Spinal cord (tissue), 10 donors: ENCODE measurements around the gene C5orf24. TPM values are rescaled to one million over a fixed set of nuclear protein-coding genes. Genes with fewer than 3 reads are reported as not detected.
"Not testable (repeated sequence)": the region's sequence is repeated elsewhere in the genome, so short reads cannot be mapped to it uniquely, and the experiment has no call there.

Experiments
- DNase-seq, 6 donors: peaks; one replicate each; pipeline versions ENCODE4 v3.0.0 to v3.0.0-alpha.2; 2013 to 2015; ENCODE audit warnings: low spot score in 6 of 6, low read depth in 4 of 6
- H3K27ac ChIP-seq: one replicate; pipeline ENCODE4 v1.5.1; 2013; ENCODE audit warnings: low read depth, low read length, control low read depth
- H3K27me3 ChIP-seq: one replicate; pipeline ENCODE4 v1.6.1; 2013; ENCODE audit warnings: low read length; ENCODE audit not compliant: control insufficient read depth, insufficient read depth
- H3K36me3 ChIP-seq: one replicate; pipeline ENCODE4 v1.6.1; 2013; ENCODE audit warnings: low read length; ENCODE audit not compliant: control insufficient read depth, insufficient read depth
- H3K4me1 ChIP-seq: one replicate; pipeline ENCODE4 v1.6.1; 2013; ENCODE audit warnings: low read length; ENCODE audit not compliant: control insufficient read depth, insufficient read depth
- H3K4me3 ChIP-seq: one replicate; pipeline ENCODE4 v1.5.1; 2013; ENCODE audit warnings: low read depth, low read length, control low read depth
- H3K9me3 ChIP-seq: one replicate; pipeline ENCODE4 v1.6.1; 2013; ENCODE audit warnings: low read length; ENCODE audit not compliant: control insufficient read depth, insufficient read depth
- WGBS: methylation state at CpG from one replicate; pipeline ENCODE4 v1.1.5; 2013; ENCODE audit warnings: missing lambda C conversion rate; ENCODE audit not compliant: insufficient coverage; 5-methylcytosine and 5-hydroxymethylcytosine counted together
- polyA plus RNA-seq, 2 donors: library from polyadenylated mRNA; unstranded; fragments of 120-200 nt; gene quantifications; one replicate each; pipeline ENCODE4 v1.2.1, GENCODE V29; 2013; ENCODE audit not compliant: insufficient read length in 2 of 2
- total RNA-seq, 2 donors: library from RNA; depleted of rRNA in 1 of 2; stranded (reverse); fragments of 120-200 nt in 1 of 2; fragments of >200 nt in 1 of 2; gene quantifications; one replicate each; pipeline versions ENCODE4 v1.2.3 to v1.2.4, GENCODE V29; 2013 to 2014
- donor health status: healthy.

C5orf24 gene
- total and polyA plus RNA-seq, 4 donors, result 46.2 to 101 (median 87.6) TPM

DNA sequence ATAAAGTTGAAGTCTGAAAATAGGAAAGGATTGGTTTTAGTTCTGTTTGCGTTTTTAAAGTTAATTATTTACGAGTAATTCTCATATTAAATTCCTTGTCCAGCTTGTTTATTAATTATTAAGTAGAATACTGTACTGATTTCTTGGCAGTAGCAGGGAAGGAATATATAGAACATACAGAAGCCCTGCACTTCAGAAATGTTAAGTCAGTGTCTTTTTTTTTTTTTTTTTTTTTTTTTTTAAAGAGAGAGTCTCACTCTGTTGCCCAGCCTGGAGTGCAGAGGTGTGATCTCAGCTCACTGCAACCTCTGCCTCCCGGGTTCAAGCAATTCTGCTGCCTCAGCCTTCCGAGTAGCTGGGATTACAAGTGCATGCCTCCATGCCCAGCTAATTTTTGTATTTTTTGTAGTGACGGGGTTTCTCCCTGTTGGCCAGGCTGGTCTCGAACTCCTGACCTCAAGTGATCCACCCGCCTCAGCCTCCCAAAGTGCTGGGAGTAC is 3.7 kb downstream of the C5orf24 start:
- H3K27ac ChIP-seq, DNase-seq, H3K4me3 ChIP-seq, H3K9me3 ChIP-seq, H3K27me3 ChIP-seq: not testable (repeated sequence)
- H3K36me3 ChIP-seq, result peaks cover 34% of the 10 kb centered on the region
- 92% methylated on average over 2 of the region's 7 CpGs for WGBS
- H3K4me1 ChIP-seq, result peaks cover 10% of the 10 kb centered on the region

DNA sequence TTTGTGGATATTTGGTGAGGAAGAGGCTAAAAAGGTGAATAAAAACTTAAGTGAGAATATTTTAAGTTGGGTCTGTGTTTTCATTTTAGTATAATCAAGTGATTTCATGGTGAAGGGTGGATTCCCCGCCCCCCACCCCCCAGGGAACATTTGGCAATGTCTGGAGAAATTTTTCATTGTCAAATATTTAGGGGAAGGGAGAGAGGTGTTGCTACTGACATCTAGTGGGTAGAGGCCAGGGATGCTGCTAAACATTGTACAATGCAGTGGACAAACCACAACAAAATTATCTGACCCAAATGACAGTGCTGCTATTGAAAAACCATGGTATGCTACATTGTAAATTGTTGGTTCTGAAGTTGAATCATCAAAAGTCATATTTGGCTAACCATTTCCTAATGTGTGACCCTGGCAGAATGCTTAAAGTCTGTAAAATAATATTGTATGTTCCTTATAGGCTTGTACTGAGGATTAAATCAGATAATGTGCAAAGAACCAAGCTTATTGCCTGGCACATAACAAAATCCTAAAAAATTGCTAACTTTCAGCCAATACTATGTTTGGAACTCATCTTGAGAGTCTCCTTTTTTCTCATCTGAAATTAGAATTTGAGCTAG is 5.6 kb downstream of the C5orf24 start:
- H3K27me3 ChIP-seq, result no peaks in the 10 kb centered on the region
- peaks cover 43% of the 10 kb centered on the region for H3K36me3 ChIP-seq
- WGBS, result no CpG with 5 or more reads among the region's 1 CpG
- peaks cover 10% of the 10 kb centered on the region for H3K4me1 ChIP-seq
- no peak overlapping the region for H3K4me3 ChIP-seq
- DNase-seq, result peak in 2 of 6 donors; percentile 25 to 63
- no peak overlapping the region for H3K27ac ChIP-seq
- H3K9me3 ChIP-seq, result no peaks in the 10 kb centered on the region

DNA sequence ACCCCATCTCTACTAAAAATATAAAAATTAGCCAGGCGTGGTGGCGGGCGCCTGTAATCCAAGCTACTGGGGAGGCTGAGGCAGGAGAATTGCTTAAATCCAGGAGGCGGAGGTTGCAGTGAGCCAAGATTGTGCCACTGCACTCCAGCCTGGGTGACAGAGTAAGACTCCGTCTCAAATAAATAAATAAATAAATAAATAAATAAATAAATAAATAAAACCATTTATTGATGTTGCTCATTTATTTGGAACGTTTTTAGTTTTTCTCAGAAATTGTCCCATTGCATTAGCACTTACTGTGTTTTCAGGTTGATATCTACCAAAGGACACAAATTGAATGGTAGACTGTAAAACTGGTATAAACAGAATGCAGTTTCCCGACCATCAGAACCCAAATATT is 10.7 kb downstream of the C5orf24 start:
- DNase-seq, H3K9me3 ChIP-seq, H3K4me3 ChIP-seq, H3K27me3 ChIP-seq, H3K4me1 ChIP-seq, H3K27ac ChIP-seq: not testable (repeated sequence)
- peaks cover 26% of the 10 kb centered on the region for H3K36me3 ChIP-seq
- WGBS, result no CpG with 5 or more reads among the region's 7 CpGs

DNA sequence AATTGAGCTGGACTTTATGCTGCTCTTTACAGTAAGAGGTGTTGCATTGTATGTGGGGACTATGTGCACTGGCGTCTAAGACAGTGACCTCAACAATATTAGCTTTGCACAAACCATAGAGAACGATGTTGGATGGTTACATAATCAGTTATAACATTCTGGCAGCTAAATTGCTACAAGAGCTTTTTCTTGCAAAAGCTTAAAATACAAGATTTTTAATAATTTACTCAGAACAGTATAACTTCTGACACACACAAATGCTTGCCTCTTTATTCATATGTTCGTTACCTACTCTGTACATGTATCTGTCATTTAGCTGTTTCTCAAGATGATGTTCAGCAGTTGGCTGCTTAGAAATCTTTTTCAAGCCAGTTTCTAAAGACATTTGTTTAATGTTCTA is 11.6 kb downstream of the C5orf24 start:
- peaks cover 30% of the 10 kb centered on the region for H3K36me3 ChIP-seq
- no CpG with 5 or more reads among the region's 3 CpGs for WGBS

DNA sequence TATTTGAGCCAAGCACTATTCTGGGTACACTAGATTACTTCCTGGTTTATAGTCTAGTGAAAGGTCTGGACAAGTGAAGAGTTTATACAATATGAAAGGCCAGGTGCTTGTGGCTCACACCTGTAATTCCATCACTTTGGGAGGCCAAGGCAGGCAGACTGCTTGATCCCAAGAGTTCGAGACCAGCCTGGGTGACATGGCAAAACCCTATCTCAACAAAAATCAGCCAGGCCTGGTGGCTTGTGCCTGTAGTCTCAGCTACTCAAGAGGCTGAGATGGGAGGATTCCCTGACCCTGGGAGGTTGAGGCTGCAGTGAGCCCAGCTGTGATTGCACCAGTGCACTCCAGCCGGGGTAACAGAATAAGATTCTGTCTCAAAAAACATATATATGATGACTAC is 18.9 kb downstream of the C5orf24 start:
- Histone ChIP-seq H3K27me3 (no peaks in the 10 kb centered on the region), H3K4me3 (no peak overlapping the region), H3K27ac (no peak overlapping the region), H3K9me3 (no peaks in the 10 kb centered on the region), H3K4me1 (no peaks in the 10 kb centered on the region), H3K36me3 (peaks cover 15% of the 10 kb centered on the region)
- no peak for DNase-seq
- WGBS, result 100% methylated on average over 1 of the region's 2 CpGs

More for the DNA sequence above, 11.6 kb downstream of the C5orf24 start:
- H3K4me1 ChIP-seq, result no peaks in the 10 kb centered on the region
- H3K4me3 ChIP-seq, result no peak overlapping the region
- no peaks in the 10 kb centered on the region for H3K27me3 ChIP-seq
- H3K27ac ChIP-seq, result no peak overlapping the region
- DNase-seq, result no peak
- no peaks in the 10 kb centered on the region for H3K9me3 ChIP-seq

DNA sequence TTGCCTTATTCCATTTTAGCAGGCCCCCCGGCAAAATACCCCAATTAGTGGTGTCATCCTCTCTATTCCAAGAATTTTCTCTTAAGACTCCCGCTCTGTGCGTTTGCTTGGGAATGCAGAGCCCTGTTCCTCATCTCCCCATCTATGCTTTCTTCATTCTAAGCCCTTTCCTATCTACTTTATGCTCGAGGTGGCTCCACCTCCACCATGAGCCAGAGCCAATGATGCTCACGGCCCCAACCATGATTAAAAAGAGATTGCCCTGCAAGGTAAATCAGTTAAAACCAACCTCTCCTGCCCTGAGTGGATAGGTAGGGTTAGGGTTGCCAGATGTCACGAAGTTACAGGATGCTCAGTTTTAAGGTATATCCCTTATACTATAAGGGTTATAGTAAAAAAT is 27.7 kb downstream of the C5orf24 start:
- no peaks in the 10 kb centered on the region for H3K9me3 ChIP-seq
- peaks cover 22% of the 10 kb centered on the region for H3K4me1 ChIP-seq
- peak overlapping the region; percentile 79 for H3K4me3 ChIP-seq
- 100% methylated on average over 2 of the region's 6 CpGs for WGBS
- H3K36me3 ChIP-seq, result peaks cover 3% of the 10 kb centered on the region
- H3K27me3 ChIP-seq, result no peaks in the 10 kb centered on the region
- H3K27ac ChIP-seq, result peak overlapping the region; percentile 96
- peak in 3 of 6 donors; percentile 5 to 72 (median 31) for DNase-seq

DNA sequence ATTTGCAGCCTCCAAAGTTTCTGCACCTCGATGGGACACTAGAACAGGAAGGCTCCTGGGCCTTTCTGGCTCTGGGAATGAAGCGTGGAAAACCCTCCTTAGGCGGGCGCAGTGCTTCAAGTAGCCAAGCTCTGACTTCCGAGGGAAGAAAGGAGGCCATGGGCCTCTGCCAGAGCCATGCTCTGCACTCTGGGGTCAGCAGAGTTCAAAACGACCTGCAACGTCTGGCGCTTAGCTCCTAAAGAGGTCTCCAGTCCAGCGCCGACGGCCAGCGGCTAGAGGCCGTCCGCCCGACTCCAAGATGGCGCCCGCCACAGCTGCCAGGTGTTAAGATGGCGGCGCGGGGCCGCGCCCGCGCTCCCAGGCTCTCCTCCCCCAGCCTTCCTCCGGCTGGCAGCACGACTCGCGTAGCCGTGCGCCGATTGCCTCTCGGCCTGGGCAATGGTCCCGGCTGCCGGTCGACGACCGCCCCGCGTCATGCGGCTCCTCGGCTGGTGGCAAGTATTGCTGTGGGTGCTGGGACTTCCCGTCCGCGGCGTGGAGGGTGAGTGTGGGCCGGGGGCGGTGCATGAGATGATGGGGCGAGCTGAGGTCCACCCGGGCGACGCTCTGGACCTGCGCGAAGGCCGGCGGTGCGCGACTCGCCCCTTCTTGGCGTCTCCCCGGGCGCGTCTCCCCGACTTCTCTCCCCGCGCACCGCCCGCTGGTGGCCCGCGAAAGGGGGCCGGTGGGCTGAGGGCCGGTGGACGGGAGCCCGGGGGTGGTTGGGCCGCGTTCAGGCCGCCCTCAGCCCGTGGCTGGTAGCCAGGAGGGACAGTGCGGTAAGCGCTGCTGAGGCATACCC is 28.4 kb downstream of the C5orf24 start, which contains the start of gene TXNDC15:
Gene TXNDC15 (plus strand): TSS at position 385 of the 844 bp plus-strand sequence. CDS start 57 bp downstream, at position 442.
- H3K36me3 ChIP-seq, result peaks cover 3% of the 10 kb centered on the region
- 2% methylated on average over 70 of the region's 79 CpGs for WGBS

DNA sequence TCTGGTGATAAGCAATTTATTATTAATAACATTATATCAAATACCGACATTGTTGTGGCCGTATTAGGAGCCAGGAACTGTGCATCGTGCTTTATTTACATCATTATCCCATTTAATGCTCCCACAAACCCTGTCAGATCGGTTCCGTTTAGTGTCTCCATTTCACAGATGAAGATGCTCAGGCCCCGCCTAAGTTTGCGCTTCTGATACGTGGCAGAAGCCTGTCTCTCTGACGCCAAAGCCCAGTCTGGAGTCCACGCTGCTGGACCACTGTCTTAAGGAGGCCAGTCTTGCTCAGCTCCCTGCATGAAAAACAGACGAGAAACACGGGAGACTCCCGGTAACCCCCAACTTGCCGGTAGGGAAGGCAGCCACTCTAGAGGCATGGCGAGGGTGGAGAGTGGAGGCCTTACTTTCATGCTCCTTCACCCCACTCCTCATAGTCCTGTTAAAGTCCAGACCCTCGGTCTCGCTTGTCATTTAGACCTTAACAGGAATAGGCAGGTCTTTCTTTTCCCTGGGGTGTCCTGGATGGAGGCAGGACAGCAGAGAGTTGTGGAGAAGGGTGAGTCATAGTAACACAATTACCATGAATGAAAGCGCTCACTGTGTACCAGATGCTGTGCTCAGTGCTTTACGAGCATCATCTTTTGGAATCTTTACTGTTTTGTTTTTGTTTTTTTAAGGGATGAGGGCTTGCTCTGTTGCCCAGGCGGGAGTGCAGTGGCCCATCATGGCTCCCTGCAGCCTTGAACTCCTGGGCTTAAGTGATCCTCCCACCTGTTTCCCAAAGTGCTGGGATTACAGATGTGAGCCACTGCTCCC is 29.3 kb downstream of the C5orf24 start:
- H3K27ac ChIP-seq, result peak overlapping the region; percentile 96
- 6% methylated on average over 15 of the region's 20 CpGs for WGBS

More for the DNA sequence above, 28.4 kb downstream of the C5orf24 start, which contains the start of gene TXNDC15:
- peak; percentile 77 to 97 (median 84) for DNase-seq
- Histone ChIP-seq H3K4me1 (peaks cover 22% of the 10 kb centered on the region), H3K27ac (peak within 1 kb of the TSS; percentile 96), H3K27me3 (no peaks in the 10 kb centered on the region), H3K4me3 (peak within 1 kb of the TSS; percentile 79), H3K9me3 (no peaks in the 10 kb centered on the region)

DNA sequence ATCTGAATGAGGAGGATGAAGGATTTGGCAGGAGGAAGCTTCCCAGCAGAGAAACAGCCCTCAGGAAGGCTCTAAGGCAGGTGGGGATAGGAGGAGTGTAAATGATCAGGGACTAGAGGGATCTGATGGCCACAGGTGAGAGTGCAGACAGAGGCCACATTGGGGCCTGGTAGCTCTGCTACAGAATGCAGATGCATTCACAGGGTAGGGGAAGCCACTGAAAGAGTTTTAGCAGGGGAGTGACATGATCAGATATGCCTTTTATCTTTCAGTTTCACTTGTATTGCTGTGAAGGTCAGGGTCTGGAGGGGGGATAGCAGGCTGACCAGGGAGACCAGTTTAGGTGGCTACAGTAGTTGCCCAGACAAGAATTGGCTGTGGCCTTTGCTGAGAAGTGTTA is 31.4 kb downstream of the C5orf24 start:
- Histone ChIP-seq H3K4me1 (peaks cover 22% of the 10 kb centered on the region), H3K27ac (no peak overlapping the region), H3K27me3 (no peaks in the 10 kb centered on the region), H3K9me3 (no peaks in the 10 kb centered on the region), H3K36me3 (peaks cover 3% of the 10 kb centered on the region), H3K4me3 (no peak overlapping the region)
- no peak for DNase-seq

More for the DNA sequence above, 29.3 kb downstream of the C5orf24 start:
- Histone ChIP-seq H3K9me3 (no peaks in the 10 kb centered on the region), H3K4me3 (peak overlapping the region; percentile 79), H3K27me3 (no peaks in the 10 kb centered on the region), H3K36me3 (peaks cover 3% of the 10 kb centered on the region), H3K4me1 (peaks cover 22% of the 10 kb centered on the region)
- DNase-seq, result peak; percentile 60 to 93 (median 78)
